HepG2 (cell line): Measurements from ENCODE around the gene RFX2. TPM values are rescaled to one million over a fixed set of nuclear protein-coding genes. Genes with fewer than 3 reads are reported as not detected.

Experiments
- ATAC-seq: fragments of 200-7000 bp; cut with Tn5 transposase; 3 replicates; pipeline ENCODE4 v1.9.1; 2020; ENCODE audit warnings: mild to moderate bottlenecking, moderate library complexity
- BruUV-seq: library from RNA; stranded (reverse); fragments of 400-500 nt; replicated peaks from 2 replicates; lab custom pipeline; 2021; lab: Mats Ljungman, UMichigan
- CTCF ChIA-PET: fragments of 300-600 bp; formaldehyde crosslinking; extraction: SDS; loops from one replicate; lab custom pipeline; 2021; ENCODE audit warnings: low total read pairs, inconsistent platforms, low intra/inter-chr PET ratio; lab: Yijun Ruan, JAX
- POLR2A ChIA-PET: fragments of 350-600 bp; sonication (Branson Sonifier 250); formaldehyde crosslinking; loops from one replicate; lab custom pipeline; 2020; ENCODE audit warnings: antibody characterized with exemption, inconsistent platforms; lab: Yijun Ruan, JAX
- DNase-seq: peaks from one replicate; pipeline ENCODE4 v3.0.0-alpha.2; 2015; ENCODE audit warnings: low spot score
- FAIRE-seq: peaks from 3 replicates; lab custom pipeline; 2011; peaks lifted over from hg19 to GRCh38; lab: Jason Lieb, UNC
- H2AFZ ChIP-seq: one replicate; pipeline ENCODE4 v1.6.1; 2011; ENCODE audit warnings: low read length, inconsistent platforms
- H3K27ac ChIP-seq: fragments of 300-600 bp; 3 replicates; pipeline ENCODE4 v1.8.0; 2011; ENCODE audit warnings: mixed run types, mild to moderate bottlenecking, mixed read lengths, low read length, inconsistent platforms; ENCODE audit not compliant: insufficient read depth; ENCODE audit errors: extremely low read length
- H3K27me3 ChIP-seq, 2 experiments: fragments of 200-600 bp in 1 of 2; 2 replicates in 1 of 2; 3 replicates in 1 of 2; pipeline versions ENCODE4 v1.6.0 to v1.8.0; 2011; ENCODE audit warnings: low read length in 2 of 2, mild to moderate bottlenecking in 2 of 2, moderate library complexity in 2 of 2, inconsistent platforms in 1 of 2; ENCODE audit not compliant: insufficient read depth in 2 of 2, control insufficient read depth in 1 of 2
- H3K36me3 ChIP-seq, 2 experiments: fragments of 200-600 bp in 1 of 2; replicated peaks in 1 of 2; 2 replicates in 1 of 2; 3 replicates in 1 of 2; pipeline versions ENCODE4 v1.5.1 to v1.8.0; 2011; ENCODE audit warnings: low read length in 2 of 2, inconsistent platforms in 1 of 2; ENCODE audit not compliant: insufficient read depth in 2 of 2, control insufficient read depth in 1 of 2
- H3K4me1 ChIP-seq: 2 replicates; pipeline ENCODE4 v1.5.1; 2012; ENCODE audit warnings: low read length, inconsistent platforms; ENCODE audit not compliant: insufficient read depth
- H3K4me2 ChIP-seq: 2 replicates; pipeline ENCODE4 v1.6.0; 2011; ENCODE audit warnings: low read depth, low read length, inconsistent platforms
- H3K4me3 ChIP-seq, 3 experiments: fragments of 200-600 bp in 1 of 3; sonication (generic), shearing (Covaris generic) in 1 of 3; replicated peaks in 1 of 3; 2 replicates each; pipeline ENCODE4 v1.5.1; 2011 to 2016; ENCODE audit warnings: low read length in 3 of 3, inconsistent platforms in 2 of 3, low read depth in 2 of 3, mild to moderate bottlenecking in 2 of 3, control low read depth in 1 of 3, mixed read lengths in 1 of 3; ENCODE audit not compliant: insufficient read depth in 1 of 3
- H3K79me2 ChIP-seq: one replicate; pipeline ENCODE4 v1.6.1; 2011; ENCODE audit warnings: low read length, inconsistent platforms; ENCODE audit not compliant: insufficient read depth
- H3K9ac ChIP-seq: 2 replicates; pipeline ENCODE4 v1.6.0; 2011; ENCODE audit warnings: mild to moderate bottlenecking, low read depth, low read length, inconsistent platforms; ENCODE audit not compliant: insufficient read depth
- H3K9me3 ChIP-seq: 2 replicates; pipeline ENCODE4 v1.5.1; 2012; ENCODE audit warnings: mild to moderate bottlenecking, low read length
- H4K20me1 ChIP-seq: 2 replicates; pipeline ENCODE4 v1.6.0; 2011; ENCODE audit warnings: inconsistent platforms, mild to moderate bottlenecking, low read length, moderate library complexity; ENCODE audit not compliant: insufficient read depth
- MED8 ChIP-seq: sonication (generic); formaldehyde crosslinking; IDR thresholded peaks from 2 replicates; pipeline ENCODE4 v1.8.1; 2023; ENCODE audit warnings: mild to moderate bottlenecking, missing genetic modification reagents; ENCODE audit not compliant: insufficient replicate concordance
- NAIF1 ChIP-seq: sonication (generic); formaldehyde crosslinking; IDR thresholded peaks from 2 replicates; pipeline ENCODE4 v1.5.0; 2020; ENCODE audit warnings: mild to moderate bottlenecking, missing genetic modification reagents, borderline replicate concordance
- SRSF1 ChIP-seq: fragments of 200-400 bp; formaldehyde crosslinking; optimal IDR thresholded peaks from 2 replicates; pipeline ENCODE3; 2017; ENCODE audit warnings: mild to moderate bottlenecking, low read depth, low read length, moderate library complexity
- U2AF1 ChIP-seq: fragments of 200-400 bp; formaldehyde crosslinking; optimal IDR thresholded peaks from 2 replicates; pipeline ENCODE3; 2017; ENCODE audit warnings: mild to moderate bottlenecking, low read depth, low read length
- ZNF20 ChIP-seq: sonication (generic); formaldehyde crosslinking; IDR thresholded peaks from 2 replicates; pipeline ENCODE4 v1.4.0; 2020; ENCODE audit warnings: mild to moderate bottlenecking, moderate library complexity, missing genetic modification reagents
- ZNF530 ChIP-seq: sonication (generic); formaldehyde crosslinking; IDR thresholded peaks from 2 replicates; pipeline ENCODE4 v1.5.0; 2020; ENCODE audit warnings: low read depth, mild to moderate bottlenecking, missing genetic modification reagents
- ZNF589 ChIP-seq: sonication (generic); formaldehyde crosslinking; conservative IDR thresholded peaks from 2 replicates; pipeline ENCODE4 v1.8.0; 2022; ENCODE audit warnings: mild to moderate bottlenecking, moderate library complexity, missing genetic modification reagents
- WGBS: methylation state at CpG from one replicate; pipeline ENCODE4 v1.1.6; 2017; ENCODE audit warnings: low lambda C conversion rate; 5-methylcytosine and 5-hydroxymethylcytosine counted together
- in situ Hi-C: cut with HindIII; loops from 2 replicates; pipeline ENCODE4 v1.10.0; 2017; ENCODE audit warnings: low pct_unique_long_range_greater_than_20kb; ENCODE audit not compliant: extremely low pct_ligation_motif_present
- intact Hi-C: fragments of 100-400 bp; cut with micrococcal nuclease; formaldehyde crosslinking; loops from one replicate; pipeline ENCODE4 v1.10.0; 2022; ENCODE audit not compliant: unreplicated experiment
- polyA plus RNA-seq, 8 experiments: library from polyadenylated mRNA; depleted of rRNA in 3 of 8; stranded (reverse) in 7 of 8; unstranded in 1 of 8; fragments of >200 nt; fragmentation: Illumina TruSeq in 4 of 8; extraction: Trizol in 4 of 8; gene quantifications; 2 replicates each; pipeline versions ENCODE4 v1.2.1 to v1.2.3, GENCODE V29; 2011 to 2016; ENCODE audit warnings: low read depth in 4 of 8, missing spikeins in 1 of 8, mixed read lengths in 1 of 8; ENCODE audit not compliant: insufficient read depth in 1 of 8
- total RNA-seq, 5 experiments: library from RNA; depleted of rRNA; stranded (reverse); fragments of >200 nt; fragmentation: Illumina TruSeq; extraction: Trizol; gene quantifications; 2 replicates each; pipeline ENCODE4 v1.2.3, GENCODE V29; 2016; ENCODE audit warnings: low read depth in 1 of 5
- TF ChIP-seq, protein P1 (sequence below): sonication (generic); formaldehyde crosslinking; IDR thresholded peaks from 2 replicates; pipeline ENCODE4 v1.5.1; 2020; ENCODE audit warnings: mild to moderate bottlenecking, missing genetic modification reagents
- TF ChIP-seq, protein P2 (sequence below): sonication (generic); formaldehyde crosslinking; IDR thresholded peaks from 2 replicates; pipeline ENCODE4 v1.4.0; 2020; ENCODE audit warnings: missing genetic modification reagents
- TF ChIP-seq, protein P3 (sequence below), 2 experiments: sonication (generic) in 1 of 2; formaldehyde crosslinking in 1 of 2; IDR thresholded peaks; 2 replicates each; pipeline versions ENCODE4 v1.5.1 to v1.6.1; 2011 to 2020; ENCODE audit warnings: borderline replicate concordance in 1 of 2, low read depth in 1 of 2, low read length in 1 of 2, mild to moderate bottlenecking in 1 of 2, missing genetic modification reagents in 1 of 2, moderate library complexity in 1 of 2

Gene RFX2
- total and polyA plus RNA-seq, 2 of the 13 experiments (the other 11 are each of a cell fraction or from before 2014, with no cell fraction given): 2.8 to 3.3 TPM

GRCh38 chr19:5977785-5978605, 132.3 kb downstream of the RFX2 start, which contains the start of gene RANBP3 (continued):
- TF ChIP-seq, protein P1, sequence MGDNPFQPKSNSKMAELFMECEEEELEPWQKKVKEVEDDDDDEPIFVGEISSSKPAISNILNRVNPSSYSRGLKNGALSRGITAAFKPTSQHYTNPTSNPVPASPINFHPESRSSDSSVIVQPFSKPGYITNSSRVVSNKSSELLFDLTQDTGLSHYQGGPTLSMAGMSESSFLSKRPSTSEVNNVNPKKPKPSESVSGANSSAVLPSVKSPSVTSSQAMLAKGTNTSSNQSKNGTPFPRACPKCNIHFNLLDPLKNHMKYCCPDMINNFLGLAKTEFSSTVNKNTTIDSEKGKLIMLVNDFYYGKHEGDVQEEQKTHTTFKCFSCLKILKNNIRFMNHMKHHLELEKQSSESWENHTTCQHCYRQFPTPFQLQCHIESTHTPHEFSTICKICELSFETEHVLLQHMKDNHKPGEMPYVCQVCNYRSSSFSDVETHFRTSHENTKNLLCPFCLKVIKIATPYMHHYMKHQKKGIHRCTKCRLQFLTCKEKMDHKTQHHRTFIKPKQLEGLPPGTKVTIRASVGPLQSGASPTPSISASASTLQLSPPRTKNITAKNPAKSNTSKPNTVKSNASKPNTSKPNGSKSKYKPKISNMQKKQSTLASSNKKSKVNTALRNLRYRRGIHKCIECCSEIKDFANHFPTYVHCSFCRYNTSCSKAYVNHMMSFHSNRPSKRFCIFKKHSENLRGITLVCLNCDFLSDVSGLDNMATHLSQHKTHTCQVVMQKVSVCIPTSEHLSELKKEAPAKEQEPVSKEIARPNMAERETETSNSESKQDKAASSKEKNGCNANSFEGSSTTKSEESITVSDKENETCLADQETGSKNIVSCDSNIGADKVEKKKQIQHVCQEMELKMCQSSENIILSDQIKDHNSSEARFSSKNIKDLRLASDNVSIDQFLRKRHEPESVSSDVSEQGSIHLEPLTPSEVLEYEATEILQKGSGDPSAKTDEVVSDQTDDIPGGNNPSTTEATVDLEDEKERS (CRISPR knock-in tag): peak; percentile 100

DNA sequence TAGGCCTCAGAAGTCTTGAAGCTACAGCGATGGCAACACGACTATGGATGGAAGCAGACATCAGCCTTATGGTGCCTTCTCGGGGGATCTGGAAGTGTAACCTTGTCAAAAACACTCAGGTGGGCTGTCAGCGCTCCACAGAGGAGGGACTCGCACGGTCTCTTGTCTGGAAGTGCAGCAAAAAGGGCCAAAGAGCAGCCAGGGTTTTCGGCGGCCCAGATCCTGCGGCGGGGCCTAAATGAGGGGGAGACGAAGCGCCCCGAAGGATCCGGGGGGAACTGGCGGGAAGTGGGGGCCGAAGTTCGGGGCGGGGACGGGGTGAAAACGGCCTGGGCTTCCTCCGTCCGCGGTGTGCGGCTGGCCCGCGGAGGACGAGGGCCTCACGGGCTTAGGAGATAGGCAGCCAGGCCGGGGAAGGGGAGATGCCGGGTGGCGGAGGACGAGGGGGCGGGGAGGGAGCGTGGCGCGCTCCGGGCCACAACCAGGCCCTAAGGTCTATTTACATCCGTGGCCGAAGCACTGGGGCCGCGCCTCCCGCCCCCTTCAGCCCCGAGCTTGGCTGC, 133.0 kb downstream of the RFX2 start:
- Histone ChIP-seq H3K4me3 (peak overlapping the region; percentile 87 to 98 (median 92)), H3K9me3 (no peaks in the 10 kb centered on the region), H3K36me3 (peaks cover 5 to 23% of the 10 kb centered on the region in 2 experiments), H3K27ac (peak overlapping the region; percentile 82), H3K27me3 (no peaks in the 10 kb centered on the region; a peak in 1 of 5 replicates), H3K9ac (peak overlapping the region; percentile 95), H3K79me2 (peaks cover 69% of the 10 kb centered on the region), H3K4me1 (peaks cover 84% of the 10 kb centered on the region), H3K4me2 (peak overlapping the region; percentile 99), H4K20me1 (peaks cover 18% of the 10 kb centered on the region; the same call in 1 of the 2 replicates), H2AFZ (no peak overlapping the region)
- intact Hi-C loops (no loop called here), in situ Hi-C loops (loop anchor here (5.0 kb wide), 1 partner anchor 175 kb away; no protein-coding TSS in a partner anchor)
- no peak for FAIRE-seq
- BruUV-seq: no TSS peak
- TF ChIP-seq NAIF1: no peak
- TF ChIP-seq, protein P2, sequence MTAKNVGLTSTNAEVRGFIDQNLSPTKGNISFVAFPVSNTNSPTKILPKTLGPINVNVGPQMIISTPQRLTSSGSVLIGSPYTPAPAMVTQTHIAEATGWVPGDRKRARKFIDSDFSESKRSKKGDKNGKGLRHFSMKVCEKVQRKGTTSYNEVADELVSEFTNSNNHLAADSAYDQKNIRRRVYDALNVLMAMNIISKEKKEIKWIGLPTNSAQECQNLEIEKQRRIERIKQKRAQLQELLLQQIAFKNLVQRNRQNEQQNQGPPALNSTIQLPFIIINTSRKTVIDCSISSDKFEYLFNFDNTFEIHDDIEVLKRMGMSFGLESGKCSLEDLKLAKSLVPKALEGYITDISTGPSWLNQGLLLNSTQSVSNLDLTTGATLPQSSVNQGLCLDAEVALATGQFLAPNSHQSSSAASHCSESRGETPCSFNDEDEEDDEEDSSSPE: no peak
- TF ChIP-seq MED8: peak; percentile 25
- 0 out of 2 replicates have a peak, but pooled peaks have one; percentile 18 for TF ChIP-seq ZNF530 (CRISPR knock-in tag)
- TF ChIP-seq, protein P3, sequence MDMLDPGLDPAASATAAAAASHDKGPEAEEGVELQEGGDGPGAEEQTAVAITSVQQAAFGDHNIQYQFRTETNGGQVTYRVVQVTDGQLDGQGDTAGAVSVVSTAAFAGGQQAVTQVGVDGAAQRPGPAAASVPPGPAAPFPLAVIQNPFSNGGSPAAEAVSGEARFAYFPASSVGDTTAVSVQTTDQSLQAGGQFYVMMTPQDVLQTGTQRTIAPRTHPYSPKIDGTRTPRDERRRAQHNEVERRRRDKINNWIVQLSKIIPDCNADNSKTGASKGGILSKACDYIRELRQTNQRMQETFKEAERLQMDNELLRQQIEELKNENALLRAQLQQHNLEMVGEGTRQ (IDR thresholded peaks at IDR 0.05; ENCODE audit: low read depth, low read length): no peak
- TF ChIP-seq, protein P3 (CRISPR knock-in tag; IDR thresholded peaks at IDR 0.05; ENCODE audit: borderline replicate concordance): no peak
- peak; percentile 20 for TF ChIP-seq SRSF1
- TF ChIP-seq U2AF1: peak; percentile 49
- TF ChIP-seq ZNF589 (CRISPR knock-in tag): peak; percentile 32; the same call in 1 of the 2 replicates
- peak; percentile 64; the same call in 1 of the 2 replicates for TF ChIP-seq ZNF20
- 0% methylated on average over 15 of the region's 43 CpGs for WGBS
- DNase-seq: no peak
- ChIA-PET CTCF (no interaction called here), POLR2A (interaction anchor here (1.0 to 4.1 kb wide), 4 partner anchors 9 to 45 kb away, joined by 3 to 30 read pairs (median 9); no protein-coding TSS in a partner anchor)
- ATAC-seq: no peak; the same call in 1 of the 3 replicates
